Epithelial cell of proximal tubule (primary cell): ENCODE results near the gene PACRGL. TPM values are rescaled to one million over a fixed set of nuclear protein-coding genes. Genes with fewer than 3 reads are reported as not detected.
A peak's percentile ranks its signal among the peaks of the same experiment; 100 is the strongest.

Source experiments
- DNase-seq: peaks from one replicate; pipeline ENCODE4 v3.0.0-alpha.2; 2011; ENCODE audit warnings: low read depth
- H3K4me3 ChIP-seq: 2 replicates; pipeline ENCODE4 v1.5.1; 2011; ENCODE audit warnings: low read depth, mild to moderate bottlenecking, low read length
- CTCF ChIP-seq: conservative IDR thresholded peaks from 2 replicates; pipeline ENCODE4 v1.5.1; 2012; ENCODE audit warnings: low read depth, mild to moderate bottlenecking, low read length
- total RNA-seq: library from RNA; depleted of rRNA; stranded (reverse); fragments of >200 nt; gene quantifications from 2 replicates; pipeline ENCODE4 v1.2.3, GENCODE V29; 2015

Gene PACRGL
- total RNA-seq, result 21.0 and 21.6 TPM in 2 replicates

- H3K4me3 ChIP-seq, result peak within 1 kb of the TSS; percentile 87
- peak; percentile 49 for DNase-seq
- TF ChIP-seq CTCF, result no peak
Measured at GRCh38 chr4:20700007-20700761, at the start of gene PACRGL. PACRGL (plus strand) TSS chr4:20700458; CDS start chr4:20704482, 4,024 bp downstream.

- DNase-seq, result no peak
- no peak for TF ChIP-seq CTCF
Measured at GRCh38 chr4:20652226-20652885, 47.9 kb upstream of the PACRGL start.

GRCh38 chr4:20658456-20658855 lies 41.8 kb upstream of the PACRGL start:
- DNase-seq, result no peak
- no peak overlapping the region for H3K4me3 ChIP-seq
- TF ChIP-seq CTCF, result no peak

More at GRCh38 chr4:20652226-20652885, 47.9 kb upstream of the PACRGL start:
- H3K4me3 ChIP-seq, result no peak overlapping the region

- no peak for TF ChIP-seq CTCF
- no peak overlapping the region for H3K4me3 ChIP-seq
- no peak for DNase-seq
Measured at GRCh38 chr4:20662851-20663250, 37.4 kb upstream of the PACRGL start.

GRCh38 chr4:20666012-20666860 lies 34.0 kb upstream of the PACRGL start:
- no peak for TF ChIP-seq CTCF
- no peak overlapping the region for H3K4me3 ChIP-seq
- DNase-seq, result no peak

- DNase-seq, result no peak
- TF ChIP-seq CTCF, result no peak
Measured at GRCh38 chr4:20672262-20672661, 28.0 kb upstream of the PACRGL start.

More at GRCh38 chr4:20672262-20672661, 28.0 kb upstream of the PACRGL start:
- H3K4me3 ChIP-seq, result no peak overlapping the region
